NCI-H187 (cell line): ENCODE results near the gene RIC8B.

Experiments
- DNase-seq, 2 experiments: peaks; one replicate each; lab custom pipeline; 2025; lab: John Stamatoyannopoulos, UW

The RIC8B gene

DNA sequence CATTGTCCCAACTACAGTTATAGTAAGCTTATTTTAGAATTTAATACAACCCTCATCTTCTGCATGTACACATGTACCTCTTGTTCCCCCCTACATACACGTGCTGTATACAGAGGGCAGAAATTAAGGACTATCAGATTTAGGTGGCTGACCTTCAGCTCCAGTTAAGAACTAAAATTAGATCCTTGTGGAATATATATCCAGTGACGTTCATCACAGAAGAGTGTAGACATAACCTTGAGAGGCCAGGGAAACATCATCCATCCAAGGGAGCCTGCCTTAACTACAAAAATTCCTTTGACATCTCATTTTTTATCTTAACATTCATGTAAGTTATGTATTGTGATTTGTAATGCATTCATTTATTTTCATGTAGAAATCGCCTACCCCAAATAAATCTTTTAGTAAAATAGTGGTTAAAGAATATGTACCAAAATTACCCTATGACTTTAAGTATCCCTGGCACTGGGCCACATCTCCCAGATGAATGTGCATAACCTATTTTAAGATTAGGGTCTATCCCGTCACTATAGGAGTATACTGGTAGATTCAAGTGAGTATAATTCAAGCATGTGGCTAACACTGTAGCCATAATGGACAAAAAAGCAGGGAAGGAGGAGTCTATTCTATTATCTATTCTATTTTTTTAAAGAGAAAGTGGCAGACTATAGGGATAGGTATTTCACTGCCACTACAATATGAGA lies 27.5 kb downstream of the RIC8B start:
- no peak for DNase-seq

GRCh38 chr12:106804668-106805067 lies 30.2 kb downstream of the RIC8B start:
- no peak for DNase-seq

- no peak for DNase-seq
Measured at GRCh38 chr12:106814714-106815113, 40.2 kb downstream of the RIC8B start.

DNA sequence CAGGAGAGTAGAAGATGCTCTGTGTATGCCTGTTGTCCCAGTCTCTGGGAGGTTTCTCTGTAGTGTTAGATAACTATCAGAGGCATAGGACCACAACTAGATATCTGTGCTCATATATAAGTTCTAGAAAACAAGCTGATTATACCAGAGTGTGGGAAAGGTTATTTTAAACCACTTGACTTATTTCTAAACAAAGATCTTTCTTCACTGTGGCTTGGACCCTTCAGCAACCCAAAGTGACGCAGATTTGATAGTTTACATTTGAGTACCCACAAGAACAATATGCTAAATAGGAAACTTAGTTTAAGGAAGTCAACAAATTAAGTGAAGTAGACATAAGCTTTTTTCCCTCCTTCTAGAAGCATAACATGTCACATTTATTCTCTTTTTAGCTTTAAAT lies 41.3 kb downstream of the RIC8B start:
- DNase-seq, result no peak

DNA sequence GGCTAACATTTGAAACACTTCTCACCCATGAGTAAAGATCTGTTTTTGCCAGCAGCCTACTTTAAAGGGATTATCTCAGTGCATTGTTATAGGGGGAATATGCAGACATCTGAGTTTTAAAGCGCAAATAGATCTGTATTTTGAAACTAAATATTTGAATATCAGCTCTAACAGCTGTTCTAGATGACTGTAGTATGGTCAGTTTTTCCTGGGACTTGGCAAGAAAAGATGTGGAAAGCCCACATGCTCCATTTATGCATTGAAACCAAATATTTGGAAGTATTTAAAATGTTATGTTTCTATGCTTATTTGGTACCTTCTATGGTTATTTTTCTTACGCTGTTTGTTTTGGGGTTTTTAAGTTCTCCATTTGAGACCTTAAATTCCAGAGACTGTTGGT lies 41.7 kb downstream of the RIC8B start:
- DNase-seq, result no peak

DNA sequence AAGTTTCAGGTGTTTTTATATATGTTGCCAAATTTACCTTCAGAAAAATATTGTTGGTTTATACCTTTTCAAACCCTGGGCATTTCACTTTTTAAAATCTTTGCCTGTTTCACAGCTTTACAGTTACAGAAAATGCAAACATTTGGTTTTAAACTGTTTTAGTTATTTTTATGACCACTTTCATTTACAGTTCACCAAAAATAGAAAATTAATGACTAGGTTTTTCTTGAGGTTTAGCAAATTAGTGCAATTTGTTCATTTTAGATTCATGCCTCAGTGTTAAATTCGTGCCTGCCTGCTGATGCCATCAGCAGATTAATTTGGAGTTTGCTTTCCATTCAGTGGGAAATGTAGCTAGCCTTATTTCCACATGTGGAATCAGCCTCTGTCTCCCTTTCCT lies 45.5 kb downstream of the RIC8B start:
- DNase-seq, result no peak

- DNase-seq, result no peak
Measured at GRCh38 chr12:106831699-106832098, 57.2 kb downstream of the RIC8B start.

DNA sequence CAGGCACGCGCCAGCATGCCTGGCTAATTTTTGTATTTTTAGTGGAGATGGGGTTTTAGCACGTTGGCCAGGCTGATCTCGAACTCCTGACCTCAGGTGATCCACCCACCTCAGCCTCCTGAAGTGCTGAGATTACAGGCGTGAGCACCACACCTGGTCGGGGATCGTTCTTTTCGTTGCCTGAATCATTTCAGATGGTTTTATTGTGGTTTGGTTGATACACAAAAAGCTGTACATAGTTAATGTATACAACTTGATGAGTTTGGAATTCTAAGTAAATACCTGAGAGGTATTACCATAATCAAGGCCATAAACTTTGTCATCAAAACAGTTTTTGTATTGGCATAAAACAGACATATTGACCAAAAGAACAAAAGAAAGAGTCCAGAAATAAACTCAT lies 63.3 kb downstream of the RIC8B start:
- DNase-seq, result no peak

DNA sequence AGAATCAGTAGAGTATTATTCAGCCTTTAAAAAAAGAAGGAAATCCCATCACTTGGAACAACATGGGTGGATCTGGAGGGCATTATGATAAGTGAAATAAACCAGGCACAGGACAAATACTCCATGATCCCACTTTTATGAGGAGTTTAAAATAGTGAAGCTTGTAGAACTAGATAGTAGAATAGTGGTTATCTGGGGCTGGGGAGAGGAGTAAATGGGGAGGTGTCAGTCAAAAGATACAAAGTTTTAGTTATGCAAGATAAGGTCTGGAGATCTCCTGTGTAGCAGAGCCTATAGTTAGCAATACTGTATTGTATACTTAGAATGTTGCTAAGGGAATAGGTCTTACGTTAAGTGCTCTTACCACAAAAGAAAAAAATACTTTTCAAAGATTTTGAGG lies 64.9 kb downstream of the RIC8B start:
- no peak for DNase-seq

GRCh38 chr12:106840243-106840642 lies 65.8 kb downstream of the RIC8B start:
- DNase-seq, result no peak

DNA sequence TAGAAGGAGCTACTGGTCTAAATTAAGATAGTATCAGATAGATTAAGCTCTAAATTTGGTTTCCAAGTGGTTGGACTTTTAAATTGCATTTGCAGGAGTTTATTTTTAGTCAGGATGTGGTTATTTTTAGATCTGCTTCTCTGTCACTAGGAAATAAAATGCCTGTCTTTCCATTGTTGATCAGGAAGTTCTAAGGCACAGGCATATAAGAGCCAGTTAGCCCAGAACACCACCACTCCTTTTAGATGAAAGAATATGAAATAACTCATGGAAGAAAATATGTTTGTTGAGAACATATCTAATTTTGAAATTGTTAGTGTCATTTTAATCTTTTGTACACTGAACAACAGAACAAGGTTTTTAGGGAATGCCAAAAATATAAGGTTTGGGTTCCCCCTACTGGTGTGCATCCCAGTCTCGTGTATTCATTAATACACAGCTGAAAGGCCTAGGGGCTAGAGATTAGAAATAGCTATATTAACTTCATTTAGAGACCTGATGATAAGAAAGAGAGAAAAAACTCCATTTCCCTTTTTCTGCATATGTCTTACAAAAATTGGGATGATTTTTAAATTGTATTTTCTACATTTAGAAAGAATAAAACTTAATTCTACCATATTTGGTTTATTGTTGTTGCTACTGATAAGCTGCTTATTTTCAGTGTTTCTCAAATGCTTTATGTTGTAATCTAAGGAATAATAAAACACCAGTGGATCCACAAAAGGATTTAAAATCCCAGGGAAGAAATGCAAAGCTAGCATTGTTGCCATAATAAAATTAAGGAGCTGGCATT lies 67.2 kb downstream of the RIC8B start:
- DNase-seq, result peak in 1 of 2 experiments; percentile 8

GRCh38 chr12:106845902-106846301 lies 71.4 kb downstream of the RIC8B start:
- DNase-seq, result no peak

GRCh38 chr12:106847861-106848260 lies 73.4 kb downstream of the RIC8B start:
- no peak for DNase-seq

DNA sequence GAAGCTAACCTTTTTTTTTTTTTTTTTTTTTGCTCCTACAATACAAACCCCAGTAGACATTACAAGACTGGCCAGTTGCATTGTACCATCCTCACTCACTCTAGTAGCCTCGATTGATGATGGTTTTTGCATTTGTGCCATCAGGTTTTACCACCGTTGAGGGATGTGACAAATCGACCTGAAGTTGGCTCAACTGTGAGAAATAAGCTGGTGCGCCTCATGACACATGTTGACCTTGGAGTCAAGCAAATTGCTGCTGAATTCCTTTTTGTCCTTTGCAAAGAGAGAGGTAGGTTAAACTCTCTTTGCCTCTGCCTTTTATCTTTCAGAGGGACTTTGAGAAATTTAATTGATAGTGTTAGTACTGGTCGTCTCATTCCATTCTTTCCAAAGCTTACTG lies 76.8 kb downstream of the RIC8B start:
- no peak for DNase-seq

DNA sequence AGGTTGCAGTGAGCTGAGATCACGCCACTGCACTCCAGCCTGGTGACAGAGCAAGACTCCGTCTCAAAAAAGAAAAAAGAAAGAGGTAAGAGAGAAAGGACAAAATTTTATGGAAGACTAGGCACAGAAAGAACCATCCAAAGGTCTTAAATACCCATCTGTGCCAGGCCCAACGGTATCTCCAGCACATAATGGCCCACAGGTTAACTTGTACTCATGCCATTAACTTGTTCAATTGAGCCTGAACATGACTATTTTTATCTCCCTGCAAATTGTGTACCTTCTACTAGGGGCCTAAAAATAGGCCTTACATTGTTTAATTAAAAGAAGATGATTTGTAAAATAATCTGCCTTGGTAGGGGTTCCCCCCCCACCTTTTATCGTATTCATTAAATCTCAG lies 80.2 kb downstream of the RIC8B start:
- no peak for DNase-seq

- no peak for DNase-seq
Measured at GRCh38 chr12:106855221-106855758, 80.8 kb downstream of the RIC8B start.

GRCh38 chr12:106861984-106862916 lies 87.8 kb downstream of the RIC8B start:
- no peak for DNase-seq

GRCh38 chr12:106863189-106863588 lies 88.7 kb downstream of the RIC8B start:
- DNase-seq, result no peak

GRCh38 chr12:106865683-106866082 lies 91.2 kb downstream of the RIC8B start:
- DNase-seq, result no peak

DNA sequence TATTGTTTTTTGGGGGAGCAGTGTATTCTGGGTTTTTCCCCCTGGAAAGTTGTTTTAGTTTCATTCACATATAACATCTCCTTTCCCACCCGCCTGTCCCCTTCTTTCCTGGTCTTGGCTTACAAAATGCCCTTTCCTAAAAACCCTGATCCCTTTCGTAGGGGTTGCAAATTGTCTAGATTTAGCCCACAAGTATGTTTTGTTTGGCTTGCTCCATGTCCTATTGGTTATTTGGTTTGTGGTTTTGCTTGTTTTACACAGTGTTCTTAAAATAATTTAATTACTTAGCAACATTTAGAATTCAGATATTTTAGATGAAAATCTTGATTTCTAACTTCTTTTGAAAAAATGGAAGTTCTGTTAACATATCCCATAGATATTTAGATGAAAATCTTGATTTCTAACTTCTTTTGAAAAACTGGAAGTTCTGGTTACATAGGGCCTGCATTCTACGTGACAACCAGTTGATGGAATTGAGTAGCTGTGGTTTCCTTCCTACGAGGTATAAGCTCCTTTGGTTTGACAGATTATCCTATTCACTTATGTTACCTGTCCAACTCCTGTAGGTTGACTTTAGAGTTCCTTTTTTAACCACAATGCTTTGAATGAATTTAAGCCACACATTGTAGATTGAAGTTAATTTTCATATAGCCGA lies 92.1 kb downstream of the RIC8B start:
- DNase-seq, result no peak

GRCh38 chr12:106867651-106868050 lies 93.2 kb downstream of the RIC8B start:
- DNase-seq, result no peak
